Lung (tissue), 12 donors: ENCODE results near the gene C1GALT1. TPM values are rescaled to one million over a fixed set of nuclear protein-coding genes. Genes with fewer than 3 reads are reported as not detected.
"Not testable (repeated sequence)": the region's sequence is repeated elsewhere in the genome, so short reads cannot be mapped to it uniquely, and the experiment has no call there.

ENCODE experiments used
- ATAC-seq: fragments of 200-7000 bp; cut with Tn5 transposase; one replicate; pipeline ENCODE4 v1.9.1; 2020; ENCODE audit warnings: moderate number of reproducible peaks; ENCODE audit not compliant: insufficient read depth, low FRiP score
- DNase-seq, 3 donors: peaks; one replicate each; pipeline ENCODE4 v3.0.0-alpha.2; 2013 to 2017
- H3K27ac ChIP-seq, 2 donors: one replicate each; pipeline ENCODE4 v1.5.1; 2013; ENCODE audit warnings: mild to moderate bottlenecking in 2 of 2, moderate library complexity in 2 of 2, control low read depth in 1 of 2, inconsistent platforms in 1 of 2, low read depth in 1 of 2, low read length in 1 of 2
- H3K27me3 ChIP-seq, 3 donors: one replicate each; pipeline ENCODE4 v1.5.1; 2013; ENCODE audit warnings: low read length in 2 of 3; ENCODE audit not compliant: control insufficient read depth in 3 of 3, insufficient read depth in 3 of 3
- H3K36me3 ChIP-seq, 4 donors: one replicate each; pipeline ENCODE4 v1.5.1; 2013; ENCODE audit warnings: low read length in 4 of 4, mild to moderate bottlenecking in 1 of 4, moderate library complexity in 1 of 4; ENCODE audit not compliant: control insufficient read depth in 4 of 4, insufficient read depth in 4 of 4
- H3K4me1 ChIP-seq, 5 donors: one replicate each; pipeline ENCODE4 v1.5.1; 2013; ENCODE audit warnings: low read length in 5 of 5, mild to moderate bottlenecking in 2 of 5, moderate library complexity in 1 of 5; ENCODE audit not compliant: control insufficient read depth in 5 of 5, insufficient read depth in 5 of 5
- H3K4me3 ChIP-seq: one replicate; pipeline ENCODE4 v1.5.1; 2013; ENCODE audit warnings: mild to moderate bottlenecking, control low read depth, moderate library complexity
- H3K9ac ChIP-seq, 2 donors: one replicate each; pipeline ENCODE4 v1.5.1; 2013; ENCODE audit warnings: low read length in 2 of 2, control low read depth in 1 of 2; ENCODE audit not compliant: insufficient read depth in 1 of 2
- H3K9me3 ChIP-seq, 4 donors: one replicate each; pipeline ENCODE4 v1.5.1; 2013; ENCODE audit warnings: low read length in 3 of 4, mild to moderate bottlenecking in 1 of 4, moderate library complexity in 1 of 4; ENCODE audit not compliant: control insufficient read depth in 4 of 4, insufficient read depth in 3 of 4
- CTCF ChIP-seq: IDR thresholded peaks from 2 replicates; pipeline ENCODE4 v1.5.1; 2012; ENCODE audit warnings: mild to moderate bottlenecking; ENCODE audit errors: control extremely low read depth, extremely low read depth
- WGBS, 2 donors: extraction: QIAGEN DNeasy Blood & Tissue Kit; methylation state at CpG; one replicate each; pipeline ENCODE4 v1.1.7; 2013; 5-methylcytosine and 5-hydroxymethylcytosine counted together
- polyA plus RNA-seq, 2 donors: library from polyadenylated mRNA; stranded (reverse); fragments of 200-250 nt; gene quantifications; one replicate each; pipeline ENCODE4 v1.2.1, GENCODE V29; 2013
- total RNA-seq, 2 donors: library from RNA; depleted of rRNA in 1 of 2; stranded (reverse); fragments of >200 nt in 1 of 2; gene quantifications; one replicate each; pipeline ENCODE4 v1.2.1, GENCODE V29; 2014 to 2021
- donor health status: control.
- donor health status: control.
- donor health status: Bipolar disorder and iron deficiency.
- donor health status: healthy.
- donor health status: DM: yes; HTN: yes; CAD: no.

C1GALT1 gene
- total and polyA plus RNA-seq, 4 donors, result 10.5 to 39.5 (median 23.3) TPM

GRCh38 chr7:7136466-7137381 lies 45.6 kb upstream of the C1GALT1 start:
- WGBS, 2 donors, result 43 to 63% methylated on average over 6 of the region's 6 CpGs
- DNase-seq, result no peak
- Histone ChIP-seq H3K9ac (no peak overlapping the region), H3K27me3 (no peaks in the 10 kb centered on the region), H3K4me3 (no peak overlapping the region), H3K4me1 (no peaks in the 10 kb centered on the region), H3K27ac (no peak overlapping the region), H3K9me3 (no peaks in the 10 kb centered on the region), H3K36me3 (no peaks in the 10 kb centered on the region)
- peak; percentile 76 for ATAC-seq
- TF ChIP-seq CTCF, result no peak

- Histone ChIP-seq H3K27me3 (no peaks in the 10 kb centered on the region), H3K9me3 (no peaks in the 10 kb centered on the region), H3K4me1 (no peaks in the 10 kb centered on the region), H3K4me3 (no peak overlapping the region), H3K9ac (no peak overlapping the region), H3K36me3 (no peaks in the 10 kb centered on the region), H3K27ac (no peak overlapping the region)
- no peak for TF ChIP-seq CTCF
- WGBS, 2 donors, result 79 to 89% methylated on average over 8 of the region's 8 CpGs
- DNase-seq (no peak), ATAC-seq (no peak)
Measured at GRCh38 chr7:7138897-7139296, 43.4 kb upstream of the C1GALT1 start.

GRCh38 chr7:7143404-7143803 lies 38.9 kb upstream of the C1GALT1 start:
- H3K4me1 ChIP-seq, H3K27ac ChIP-seq, ATAC-seq, H3K27me3 ChIP-seq, H3K4me3 ChIP-seq, H3K9ac ChIP-seq, H3K36me3 ChIP-seq, H3K9me3 ChIP-seq, DNase-seq: not testable (repeated sequence)
- 91 to 94% methylated on average over 1 of the region's 1 CpG for WGBS, 2 donors

DNA sequence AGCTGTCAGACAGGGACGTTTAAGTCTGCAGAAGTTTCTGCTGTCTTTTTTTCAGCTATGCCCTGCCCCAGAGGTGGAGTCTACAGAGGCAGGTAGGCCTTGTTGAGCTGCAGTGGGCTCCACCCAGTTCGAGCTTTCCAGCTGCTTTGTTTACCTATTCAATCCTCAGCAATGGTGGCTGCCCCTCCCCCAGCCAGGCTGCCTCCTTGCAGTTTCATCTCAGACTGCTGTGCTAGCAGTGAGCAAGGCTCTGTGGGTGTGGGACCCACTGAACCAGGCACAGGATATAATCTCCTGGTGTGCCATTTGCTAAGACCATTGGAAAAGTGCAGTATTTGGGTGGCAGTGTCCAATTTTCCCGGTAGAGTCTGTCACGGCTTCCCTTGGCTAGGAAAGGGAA lies 37.2 kb upstream of the C1GALT1 start:
- H3K27me3 ChIP-seq, H3K9ac ChIP-seq, H3K36me3 ChIP-seq, ATAC-seq, H3K4me1 ChIP-seq, H3K4me3 ChIP-seq, H3K9me3 ChIP-seq, DNase-seq, H3K27ac ChIP-seq: not testable (repeated sequence)
- WGBS, 2 donors, result 84 to 89% methylated on average over 4 of the region's 4 CpGs
